Loucy (cell line): ENCODE results near the gene CTNNA2.

Source experiments
- EZH2phosphoT487 ChIP-seq: fragments of 200-600 bp; IDR thresholded peaks from 2 replicates; pipeline ENCODE4 v1.6.1; 2018; ENCODE audit warnings: antibody characterized with exemption, mild to moderate bottlenecking, moderate library complexity, borderline replicate concordance
- TF ChIP-seq, protein P1 (sequence below): fragments of 200-600 bp; sonication (generic); conservative IDR thresholded peaks from 2 replicates; pipeline ENCODE4 v1.5.1; 2014; ENCODE audit warnings: mild to moderate bottlenecking, antibody characterized with exemption, low read length

DNA sequence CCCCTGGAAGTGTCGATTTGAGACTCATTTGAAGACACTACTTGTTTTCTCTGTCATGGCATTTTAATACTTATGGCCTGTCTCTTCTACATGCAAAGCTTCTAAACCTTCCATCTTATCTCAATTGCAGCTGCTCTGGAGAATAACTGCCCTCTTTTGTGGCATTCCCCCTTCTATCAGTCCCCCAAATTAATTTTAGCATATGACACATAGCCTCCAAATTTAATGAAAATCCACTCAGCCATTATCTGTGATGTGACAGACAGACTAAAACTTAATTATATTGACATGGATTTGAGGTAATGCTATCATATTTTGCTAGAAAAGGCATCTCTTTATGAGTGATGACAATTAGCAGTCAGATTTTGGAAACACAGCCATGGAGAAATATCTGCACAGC lies 720.5 kb downstream of the CTNNA2 start:
- TF ChIP-seq, protein P1, sequence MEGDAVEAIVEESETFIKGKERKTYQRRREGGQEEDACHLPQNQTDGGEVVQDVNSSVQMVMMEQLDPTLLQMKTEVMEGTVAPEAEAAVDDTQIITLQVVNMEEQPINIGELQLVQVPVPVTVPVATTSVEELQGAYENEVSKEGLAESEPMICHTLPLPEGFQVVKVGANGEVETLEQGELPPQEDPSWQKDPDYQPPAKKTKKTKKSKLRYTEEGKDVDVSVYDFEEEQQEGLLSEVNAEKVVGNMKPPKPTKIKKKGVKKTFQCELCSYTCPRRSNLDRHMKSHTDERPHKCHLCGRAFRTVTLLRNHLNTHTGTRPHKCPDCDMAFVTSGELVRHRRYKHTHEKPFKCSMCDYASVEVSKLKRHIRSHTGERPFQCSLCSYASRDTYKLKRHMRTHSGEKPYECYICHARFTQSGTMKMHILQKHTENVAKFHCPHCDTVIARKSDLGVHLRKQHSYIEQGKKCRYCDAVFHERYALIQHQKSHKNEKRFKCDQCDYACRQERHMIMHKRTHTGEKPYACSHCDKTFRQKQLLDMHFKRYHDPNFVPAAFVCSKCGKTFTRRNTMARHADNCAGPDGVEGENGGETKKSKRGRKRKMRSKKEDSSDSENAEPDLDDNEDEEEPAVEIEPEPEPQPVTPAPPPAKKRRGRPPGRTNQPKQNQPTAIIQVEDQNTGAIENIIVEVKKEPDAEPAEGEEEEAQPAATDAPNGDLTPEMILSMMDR, result no peak
- TF ChIP-seq EZH2phosphoT487, result no peak
